Lower lobe of right lung (tissue), 2 donors: Measurements from ENCODE around the gene SRPK2. TPM values are rescaled to one million over a fixed set of nuclear protein-coding genes. Genes with fewer than 3 reads are reported as not detected.

Source experiments
- ATAC-seq, 2 donors: fragments of 200-7000 bp; cut with Tn5 transposase; one replicate each; pipeline ENCODE4 v1.9.1; 2020 to 2022; ENCODE audit warnings: mild to moderate bottlenecking in 2 of 2, moderate library complexity in 2 of 2
- DNase-seq: peaks from one replicate; pipeline ENCODE4 v3.0.0-alpha.2; 2020
- H3K27ac ChIP-seq: fragments of 200-600 bp; one replicate; pipeline ENCODE4 v1.8.0; 2022
- H3K27me3 ChIP-seq: fragments of 200-600 bp; one replicate; pipeline ENCODE4 v1.8.0; 2022; ENCODE audit warnings: low read depth
- H3K36me3 ChIP-seq: fragments of 200-600 bp; one replicate; pipeline ENCODE4 v1.8.0; 2022; ENCODE audit warnings: mild to moderate bottlenecking
- H3K4me1 ChIP-seq: fragments of 200-600 bp; one replicate; pipeline ENCODE4 v1.8.0; 2022
- H3K4me3 ChIP-seq: fragments of 200-600 bp; one replicate; pipeline ENCODE4 v1.8.0; 2022; ENCODE audit warnings: mild to moderate bottlenecking
- H3K9me3 ChIP-seq: fragments of 200-600 bp; one replicate; pipeline ENCODE4 v1.8.0; 2022
- intact Hi-C: fragments of 100-400 bp; cut with DNase I; formaldehyde crosslinking; loops from one replicate; pipeline ENCODE4 v1.11.0; 2022
- total RNA-seq: library from RNA; stranded (reverse); fragmentation: NEBNext Ultra II Directional; extraction: Animal tissue kit (Norgen Biotek cat#: 25700); gene quantifications from one replicate; pipeline ENCODE4 v1.2.1, GENCODE V29; 2021
- TF ChIP-seq, protein P1 (sequence below): fragments of 200-600 bp; IDR thresholded peaks from one replicate; pipeline ENCODE4 v1.8.0; 2022; ENCODE audit warnings: antibody characterized with exemption, mild to moderate bottlenecking
- donor health status: DM: no; HTN: yes; CAD: no; lungs with severe emphysema.

The SRPK2 gene
- total RNA-seq, 1 donor from 2014 or later: 43.2 TPM

DNA sequence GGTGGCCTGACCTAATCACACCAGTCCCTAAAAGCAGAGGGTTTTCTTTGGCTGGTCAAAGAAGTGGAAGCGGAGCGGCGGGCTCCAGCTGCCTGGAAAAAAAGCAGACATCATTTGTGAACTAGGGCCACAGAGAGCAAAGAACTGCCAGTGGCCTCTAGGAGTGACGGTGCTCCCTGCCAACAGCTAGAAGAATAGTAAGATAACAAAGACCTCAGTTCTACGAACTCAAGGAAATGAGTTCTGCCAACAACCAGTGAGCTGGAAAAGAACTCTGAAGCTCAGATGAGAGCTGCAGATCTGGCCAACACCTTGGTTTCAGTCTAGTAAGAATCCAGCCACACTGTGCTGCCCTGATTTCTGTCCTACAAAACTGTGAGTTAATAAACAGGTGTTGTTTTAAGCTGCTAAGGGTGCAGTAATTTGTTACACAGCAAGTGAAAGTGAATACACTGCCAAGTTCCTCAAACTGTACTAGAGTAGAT, 178.0 kb downstream of the SRPK2 start:
- H3K27ac ChIP-seq: no peak overlapping the region
- ATAC-seq (peak; percentile 37 to 49), DNase-seq (peak; percentile 35)
- peaks cover 30% of the 10 kb centered on the region for H3K4me1 ChIP-seq
- H3K27me3 ChIP-seq: no peaks in the 10 kb centered on the region
- no peaks in the 10 kb centered on the region for H3K9me3 ChIP-seq
- H3K4me3 ChIP-seq: no peak overlapping the region
- H3K36me3 ChIP-seq: no peaks in the 10 kb centered on the region
- TF ChIP-seq, protein P1, sequence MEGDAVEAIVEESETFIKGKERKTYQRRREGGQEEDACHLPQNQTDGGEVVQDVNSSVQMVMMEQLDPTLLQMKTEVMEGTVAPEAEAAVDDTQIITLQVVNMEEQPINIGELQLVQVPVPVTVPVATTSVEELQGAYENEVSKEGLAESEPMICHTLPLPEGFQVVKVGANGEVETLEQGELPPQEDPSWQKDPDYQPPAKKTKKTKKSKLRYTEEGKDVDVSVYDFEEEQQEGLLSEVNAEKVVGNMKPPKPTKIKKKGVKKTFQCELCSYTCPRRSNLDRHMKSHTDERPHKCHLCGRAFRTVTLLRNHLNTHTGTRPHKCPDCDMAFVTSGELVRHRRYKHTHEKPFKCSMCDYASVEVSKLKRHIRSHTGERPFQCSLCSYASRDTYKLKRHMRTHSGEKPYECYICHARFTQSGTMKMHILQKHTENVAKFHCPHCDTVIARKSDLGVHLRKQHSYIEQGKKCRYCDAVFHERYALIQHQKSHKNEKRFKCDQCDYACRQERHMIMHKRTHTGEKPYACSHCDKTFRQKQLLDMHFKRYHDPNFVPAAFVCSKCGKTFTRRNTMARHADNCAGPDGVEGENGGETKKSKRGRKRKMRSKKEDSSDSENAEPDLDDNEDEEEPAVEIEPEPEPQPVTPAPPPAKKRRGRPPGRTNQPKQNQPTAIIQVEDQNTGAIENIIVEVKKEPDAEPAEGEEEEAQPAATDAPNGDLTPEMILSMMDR: no peak
- intact Hi-C loops: no loop called here

DNA sequence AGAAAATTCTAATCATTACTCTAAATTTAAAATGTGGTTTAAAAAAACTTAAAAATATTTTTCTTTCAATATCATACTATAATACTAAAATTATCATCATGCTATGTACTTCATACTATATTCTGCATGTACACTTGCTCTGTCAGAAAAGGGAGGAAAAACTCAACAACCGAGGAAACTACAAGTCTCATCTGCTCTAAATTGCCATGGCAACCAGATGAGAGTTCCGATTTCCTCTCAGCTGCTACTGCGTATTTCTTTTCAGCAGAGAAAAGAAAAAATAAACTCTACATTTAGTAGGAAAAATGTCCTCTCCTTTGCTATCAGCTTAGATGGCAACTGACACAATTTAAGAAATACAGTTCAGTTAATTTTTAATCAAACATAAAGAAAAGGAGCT, 178.9 kb downstream of the SRPK2 start:
- intact Hi-C loops: no loop called here
- H3K36me3 ChIP-seq: no peaks in the 10 kb centered on the region
- H3K27ac ChIP-seq: no peak overlapping the region
- H3K27me3 ChIP-seq: no peaks in the 10 kb centered on the region
- ATAC-seq (no peak), DNase-seq (no peak)
- no peak overlapping the region for H3K4me3 ChIP-seq
- TF ChIP-seq, protein P1: no peak
- H3K9me3 ChIP-seq: no peaks in the 10 kb centered on the region
- peaks cover 30% of the 10 kb centered on the region for H3K4me1 ChIP-seq

DNA sequence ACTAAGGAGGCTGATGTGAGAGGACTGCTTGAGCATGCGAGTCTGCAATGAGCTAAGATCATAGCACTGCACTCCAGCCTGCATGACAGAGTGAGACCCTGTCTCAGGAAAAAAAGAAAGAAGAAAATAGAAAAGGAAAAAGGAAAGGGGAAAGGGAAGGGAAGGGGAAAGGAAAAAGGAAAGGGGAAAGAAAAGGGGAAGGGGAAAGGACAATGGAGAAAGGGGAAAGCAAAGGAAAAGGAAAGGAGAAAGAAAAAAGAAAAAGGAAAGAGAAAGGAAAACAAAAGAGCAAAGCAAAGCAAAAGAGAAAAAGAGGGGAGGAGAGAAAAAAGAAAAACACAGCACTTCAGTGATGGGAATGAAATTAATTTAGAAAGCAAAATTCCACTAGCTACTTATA, 179.3 kb downstream of the SRPK2 start:
- Histone ChIP-seq H3K9me3 (no peaks in the 10 kb centered on the region), H3K36me3 (no peaks in the 10 kb centered on the region), H3K27me3 (no peaks in the 10 kb centered on the region), H3K4me1 (peaks cover 30% of the 10 kb centered on the region), H3K4me3 (no peak overlapping the region), H3K27ac (no peak overlapping the region)
- no peak for DNase-seq
- ATAC-seq: no peak
- intact Hi-C loops: no loop called here
- TF ChIP-seq, protein P1: no peak

DNA sequence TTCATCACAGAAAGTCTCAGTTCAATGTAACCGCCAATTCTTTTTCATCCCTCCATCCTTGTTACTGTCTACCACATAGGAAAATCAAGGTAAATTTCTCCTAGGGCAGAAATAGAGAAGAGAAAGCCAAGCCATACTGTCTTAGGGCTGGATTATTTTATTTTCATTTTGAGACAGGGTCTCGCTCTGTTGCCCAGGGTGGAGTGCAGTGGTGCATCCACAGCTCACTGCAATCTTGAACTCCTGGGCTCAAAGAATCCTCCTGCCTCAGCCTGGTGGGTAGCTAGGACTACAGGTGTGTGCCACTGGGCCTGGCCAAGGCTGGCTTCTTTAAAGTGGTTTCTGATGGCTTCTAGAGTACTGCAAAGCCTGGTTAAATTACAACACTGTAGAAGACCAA, 181.7 kb downstream of the SRPK2 start:
- no peaks in the 10 kb centered on the region for H3K27me3 ChIP-seq
- no peaks in the 10 kb centered on the region for H3K9me3 ChIP-seq
- no peak overlapping the region for H3K4me3 ChIP-seq
- no peak overlapping the region for H3K27ac ChIP-seq
- intact Hi-C loops: no loop called here
- H3K4me1 ChIP-seq: peaks cover 19% of the 10 kb centered on the region
- no peak for ATAC-seq
- TF ChIP-seq, protein P1: no peak
- peaks cover 7% of the 10 kb centered on the region for H3K36me3 ChIP-seq
- no peak for DNase-seq

DNA sequence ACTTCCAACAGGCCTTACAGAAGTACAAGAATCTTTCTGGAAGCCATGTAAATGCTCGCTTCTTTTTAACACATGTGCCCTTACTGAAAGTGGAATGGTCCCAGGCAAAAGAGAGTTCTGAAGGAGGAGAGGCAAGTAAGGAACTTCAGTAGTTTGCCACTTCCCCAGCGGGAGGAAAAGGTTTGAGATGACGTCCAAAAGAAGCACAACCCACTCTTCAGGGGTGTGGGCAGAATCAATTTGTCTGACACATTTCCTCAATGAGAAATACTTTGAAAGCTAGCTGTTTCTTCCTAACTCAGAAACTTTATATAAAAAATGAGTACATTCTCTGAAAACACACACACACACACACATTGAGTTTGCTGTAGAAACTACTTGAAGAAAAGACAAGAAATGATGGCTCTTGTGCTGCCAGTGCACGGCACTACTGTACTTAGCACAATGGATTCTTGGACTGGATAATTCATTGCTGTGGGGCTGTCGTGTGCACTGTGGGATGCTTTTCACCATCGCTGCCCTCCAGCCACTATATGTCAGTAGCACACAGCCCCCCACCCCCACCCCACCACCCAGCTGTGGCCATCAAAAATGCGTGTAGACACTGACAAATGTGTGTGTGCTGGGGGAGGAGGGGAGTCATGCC, 183.0 kb downstream of the SRPK2 start:
- Histone ChIP-seq H3K27me3 (no peaks in the 10 kb centered on the region), H3K27ac (no peak overlapping the region), H3K36me3 (peaks cover 12% of the 10 kb centered on the region), H3K4me3 (no peak overlapping the region), H3K9me3 (no peaks in the 10 kb centered on the region), H3K4me1 (peaks cover 12% of the 10 kb centered on the region)
- intact Hi-C loops: no loop called here
- ATAC-seq: no peak
- TF ChIP-seq, protein P1: no peak
- no peak for DNase-seq
